ENCODE results near the gene ZNF678.

DNA sequence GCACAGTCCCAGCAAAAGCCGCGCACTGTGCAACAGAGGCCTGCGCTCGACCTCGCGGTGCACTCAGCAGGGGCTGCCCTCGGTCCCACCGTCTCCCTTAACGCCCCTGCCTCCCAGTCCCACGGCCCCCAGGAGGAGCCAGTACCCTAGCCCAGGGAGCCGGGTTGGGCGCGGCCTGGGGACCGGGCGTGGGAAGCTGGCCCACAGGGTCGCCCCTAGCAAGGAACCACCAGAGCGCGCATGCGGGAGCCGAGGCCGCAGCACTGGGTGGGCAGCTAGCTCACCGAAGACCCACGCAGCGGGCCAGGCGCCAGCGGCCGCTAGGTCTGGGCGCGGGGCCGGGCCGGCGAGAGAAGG is 21.6 kb upstream of the ZNF678 start:
- TF ChIP-seq POLR2A (IDR thresholded peaks at IDR 0.05) (no peak), CTCF (IDR thresholded peaks at IDR 0.05) (no peak), POLR2AphosphoS5 (IDR thresholded peaks at IDR 0.05) (no peak)
